Mesothelial cell of epicardium (in vitro differentiated cells): ENCODE measurements around the gene EPN2. TPM values are rescaled to one million over a fixed set of nuclear protein-coding genes. Genes with fewer than 3 reads are reported as not detected.

Experiments
- DNase-seq, 2 experiments: peaks; one replicate each; pipeline ENCODE4 v3.0.0; 2021; ENCODE audit warnings: low spot score in 2 of 2; ENCODE audit not compliant: unreplicated experiment in 2 of 2
- H3K27ac Mint-ChIP-seq: 2 replicates; pipeline ENCODE4 v1.8.0; 2021; ENCODE audit warnings: mixed read lengths
- H3K27me3 Mint-ChIP-seq: 2 replicates; pipeline ENCODE4 v1.8.0; 2021; ENCODE audit warnings: low read depth, mixed read lengths
- H3K36me3 Mint-ChIP-seq: 2 replicates; pipeline ENCODE4 v1.8.0; 2021; ENCODE audit warnings: mixed read lengths
- H3K4me1 Mint-ChIP-seq: 2 replicates; pipeline ENCODE4 v1.8.0; 2021; ENCODE audit warnings: mixed read lengths
- H3K4me3 Mint-ChIP-seq: 2 replicates; pipeline ENCODE4 v1.8.0; 2021; ENCODE audit warnings: mild to moderate bottlenecking, moderate library complexity, mixed read lengths
- H3K9me3 Mint-ChIP-seq: 2 replicates; pipeline ENCODE4 v1.8.0; 2021; ENCODE audit warnings: mixed read lengths
- total RNA-seq: library from RNA; stranded (reverse); gene quantifications from 3 replicates; pipeline ENCODE4 v1.2.1, GENCODE V29; 2021
- TF ChIP-seq, protein P1 (sequence below): fragments of 200-600 bp; sonication (generic); IDR thresholded peaks from one replicate; pipeline ENCODE4 v1.5.0; 2021; ENCODE audit warnings: antibody characterized with exemption; ENCODE audit not compliant: unreplicated experiment

EPN2 gene
- total RNA-seq, 1 donor from 2014 or later, result 70.2 TPM

DNA sequence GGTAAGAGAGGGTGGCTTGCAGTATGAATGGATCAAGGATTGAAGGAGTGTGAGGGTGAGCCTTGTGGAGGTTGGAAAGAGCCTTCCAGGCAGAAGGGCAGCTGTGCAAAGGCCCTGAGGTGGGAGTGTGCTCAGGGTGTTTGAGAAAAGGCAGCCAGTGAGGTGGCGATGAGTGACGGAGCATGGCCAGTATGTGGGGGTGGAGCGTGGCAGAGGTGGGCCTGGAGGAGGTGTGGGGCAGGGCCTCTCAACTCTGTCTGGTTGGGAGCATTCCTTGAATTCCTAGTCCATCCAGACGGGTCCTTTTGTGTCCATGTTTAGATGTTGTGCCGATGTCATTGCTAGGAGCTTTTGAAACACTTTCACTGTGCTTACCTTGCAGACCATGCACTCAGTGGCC lies 51.3 kb downstream of the EPN2 start:
- Mint-ChIP-seq H3K4me3 (no peak overlapping the region), H3K4me1 (peaks cover 44% of the 10 kb centered on the region), H3K9me3 (no peaks in the 10 kb centered on the region), H3K27me3 (no peaks in the 10 kb centered on the region), H3K27ac (peak overlapping the region; percentile 91), H3K36me3 (peaks cover 16% of the 10 kb centered on the region)
- TF ChIP-seq, protein P1, sequence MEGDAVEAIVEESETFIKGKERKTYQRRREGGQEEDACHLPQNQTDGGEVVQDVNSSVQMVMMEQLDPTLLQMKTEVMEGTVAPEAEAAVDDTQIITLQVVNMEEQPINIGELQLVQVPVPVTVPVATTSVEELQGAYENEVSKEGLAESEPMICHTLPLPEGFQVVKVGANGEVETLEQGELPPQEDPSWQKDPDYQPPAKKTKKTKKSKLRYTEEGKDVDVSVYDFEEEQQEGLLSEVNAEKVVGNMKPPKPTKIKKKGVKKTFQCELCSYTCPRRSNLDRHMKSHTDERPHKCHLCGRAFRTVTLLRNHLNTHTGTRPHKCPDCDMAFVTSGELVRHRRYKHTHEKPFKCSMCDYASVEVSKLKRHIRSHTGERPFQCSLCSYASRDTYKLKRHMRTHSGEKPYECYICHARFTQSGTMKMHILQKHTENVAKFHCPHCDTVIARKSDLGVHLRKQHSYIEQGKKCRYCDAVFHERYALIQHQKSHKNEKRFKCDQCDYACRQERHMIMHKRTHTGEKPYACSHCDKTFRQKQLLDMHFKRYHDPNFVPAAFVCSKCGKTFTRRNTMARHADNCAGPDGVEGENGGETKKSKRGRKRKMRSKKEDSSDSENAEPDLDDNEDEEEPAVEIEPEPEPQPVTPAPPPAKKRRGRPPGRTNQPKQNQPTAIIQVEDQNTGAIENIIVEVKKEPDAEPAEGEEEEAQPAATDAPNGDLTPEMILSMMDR, result no peak
- DNase-seq, result no peak

DNA sequence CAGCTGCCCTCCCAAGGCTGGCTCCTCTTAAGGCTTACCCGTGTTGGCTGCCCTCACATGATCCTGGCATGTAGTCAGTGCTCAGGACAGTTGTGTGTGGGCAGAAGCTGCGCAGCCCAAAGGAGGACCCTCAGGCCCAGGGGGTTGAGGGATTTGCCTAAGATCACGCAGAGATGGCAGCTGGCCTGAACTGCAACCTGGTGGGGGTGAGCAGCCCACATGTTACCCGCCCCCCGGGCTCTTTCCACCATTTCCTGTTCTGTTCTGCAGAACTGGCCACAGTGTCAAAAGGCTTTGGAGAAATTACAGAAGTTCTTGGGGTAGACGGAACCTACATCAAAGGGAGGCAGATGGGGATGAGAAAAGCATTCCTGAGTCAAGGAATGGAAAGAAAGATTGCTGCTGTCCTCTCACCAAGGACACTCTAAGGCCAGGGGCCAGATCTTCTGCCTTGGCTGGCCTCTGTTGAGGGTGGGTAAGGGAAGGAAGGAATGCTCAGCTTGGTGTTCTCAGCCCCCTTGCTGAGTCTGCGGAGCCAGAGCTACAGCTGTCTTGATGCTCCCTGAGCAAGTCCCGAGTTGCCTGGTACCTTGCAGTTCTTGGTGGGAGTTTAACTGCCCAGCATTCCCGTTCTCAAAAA lies 53.0 kb downstream of the EPN2 start:
- H3K27ac Mint-ChIP-seq, result peak overlapping the region; percentile 94
- no peak for DNase-seq
- H3K36me3 Mint-ChIP-seq, result peaks cover 12% of the 10 kb centered on the region
- no peaks in the 10 kb centered on the region for H3K27me3 Mint-ChIP-seq
- peaks cover 44% of the 10 kb centered on the region for H3K4me1 Mint-ChIP-seq
- H3K9me3 Mint-ChIP-seq, result no peaks in the 10 kb centered on the region
- no peak overlapping the region for H3K4me3 Mint-ChIP-seq
- TF ChIP-seq, protein P1, result no peak

DNA sequence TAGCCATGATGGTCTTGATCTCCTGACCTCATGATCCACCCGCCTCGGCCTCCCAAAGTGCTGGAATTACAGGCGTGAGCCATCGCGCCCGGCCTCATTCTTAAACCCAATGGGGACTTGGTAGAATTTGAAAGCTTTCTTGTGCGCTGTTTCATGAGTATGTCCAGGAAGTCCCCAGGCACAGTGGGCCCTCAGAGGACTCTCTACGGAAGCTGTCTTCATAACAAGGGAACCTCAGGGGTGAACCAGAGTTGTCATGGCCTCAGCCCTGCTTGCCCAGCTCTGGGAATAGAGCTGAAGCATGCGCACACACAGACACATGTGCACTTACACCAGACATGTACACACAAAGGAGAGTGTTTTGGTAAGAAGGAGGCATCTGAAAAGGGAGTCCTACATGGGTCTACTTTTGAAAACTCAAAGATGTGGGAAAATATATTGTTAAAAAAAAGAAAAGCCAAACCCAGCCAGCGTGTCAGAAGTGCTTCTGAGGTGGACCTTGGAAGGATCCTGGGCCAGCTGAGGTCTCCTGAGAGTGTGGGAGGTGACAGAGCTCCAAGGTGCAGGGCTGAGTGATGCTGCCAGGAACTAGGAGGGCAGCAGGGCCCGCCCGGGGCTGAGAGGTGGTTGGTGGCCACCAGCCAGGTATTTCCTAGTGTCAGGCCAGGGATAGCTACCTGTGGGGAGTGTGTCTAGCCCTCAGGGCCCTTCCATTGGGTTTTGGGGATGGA lies 54.6 kb downstream of the EPN2 start:
- no peak for DNase-seq
- Mint-ChIP-seq H3K4me1 (peaks cover 37% of the 10 kb centered on the region), H3K27me3 (no peaks in the 10 kb centered on the region), H3K27ac (peak overlapping the region; percentile 22), H3K4me3 (no peak overlapping the region), H3K9me3 (no peaks in the 10 kb centered on the region), H3K36me3 (peaks cover 10% of the 10 kb centered on the region)
- TF ChIP-seq, protein P1, result no peak

DNA sequence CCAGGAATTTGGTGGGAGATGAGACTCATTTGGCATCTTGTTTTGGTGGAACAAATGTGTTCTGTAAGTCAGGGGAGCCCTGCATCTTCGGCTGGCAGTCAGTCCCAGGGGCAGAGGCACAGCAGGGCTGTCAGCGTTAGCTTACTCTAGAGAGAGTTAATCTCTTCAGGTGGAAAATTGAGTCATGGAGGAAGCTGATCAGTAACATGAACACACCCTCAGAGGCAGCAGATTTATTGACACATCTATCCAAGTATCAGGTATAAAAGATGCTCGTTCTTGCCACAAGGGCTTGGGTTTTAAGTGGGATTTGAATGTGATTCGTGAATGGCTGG lies 55.2 kb downstream of the EPN2 start:
- Mint-ChIP-seq H3K36me3 (peaks cover 10% of the 10 kb centered on the region), H3K27me3 (no peaks in the 10 kb centered on the region), H3K9me3 (no peaks in the 10 kb centered on the region), H3K27ac (no peak overlapping the region), H3K4me1 (peaks cover 32% of the 10 kb centered on the region), H3K4me3 (no peak overlapping the region)
- TF ChIP-seq, protein P1, result no peak
- DNase-seq, result no peak

DNA sequence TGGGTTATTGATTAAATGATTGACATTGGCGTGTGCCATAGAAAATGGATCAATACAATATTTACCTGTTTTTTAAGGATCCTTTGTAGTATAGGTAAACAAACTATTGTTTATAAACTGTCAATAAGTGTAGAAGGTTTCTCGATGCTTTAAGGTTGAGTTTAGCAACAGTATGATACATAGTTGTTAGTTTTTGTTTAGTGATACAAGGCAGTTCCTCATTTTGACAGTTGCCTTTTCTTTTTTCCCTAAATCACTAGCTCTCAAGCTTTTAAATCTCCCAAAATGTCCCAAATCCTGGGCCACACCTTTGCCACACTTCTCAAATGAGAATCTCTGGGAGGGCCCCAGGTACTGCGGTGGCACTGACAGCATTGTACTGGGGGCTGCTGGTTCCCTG lies 57.3 kb downstream of the EPN2 start:
- TF ChIP-seq, protein P1, result no peak

More for the DNA sequence above, 57.3 kb downstream of the EPN2 start:
- Mint-ChIP-seq H3K36me3 (peaks cover under 1% of the 10 kb centered on the region), H3K27me3 (no peaks in the 10 kb centered on the region), H3K4me1 (peaks cover 15% of the 10 kb centered on the region), H3K4me3 (no peak overlapping the region), H3K27ac (no peak overlapping the region), H3K9me3 (no peaks in the 10 kb centered on the region)
- no peak for DNase-seq
